HG03469 (cell line): Measurements from ENCODE around the gene VAMP7.
"Not testable (repeated sequence)": the region's sequence is repeated elsewhere in the genome, so short reads cannot be mapped to it uniquely, and the experiment has no call there.

Source experiments
- ATAC-seq: cut with Tn5 transposase; IDR thresholded peaks from one replicate; pipeline ENCODE4 v1.9.1; 2021; ENCODE audit warnings: mild to moderate bottlenecking, moderate library complexity, moderate number of reproducible peaks; ENCODE audit not compliant: unreplicated experiment

VAMP7 gene

DNA sequence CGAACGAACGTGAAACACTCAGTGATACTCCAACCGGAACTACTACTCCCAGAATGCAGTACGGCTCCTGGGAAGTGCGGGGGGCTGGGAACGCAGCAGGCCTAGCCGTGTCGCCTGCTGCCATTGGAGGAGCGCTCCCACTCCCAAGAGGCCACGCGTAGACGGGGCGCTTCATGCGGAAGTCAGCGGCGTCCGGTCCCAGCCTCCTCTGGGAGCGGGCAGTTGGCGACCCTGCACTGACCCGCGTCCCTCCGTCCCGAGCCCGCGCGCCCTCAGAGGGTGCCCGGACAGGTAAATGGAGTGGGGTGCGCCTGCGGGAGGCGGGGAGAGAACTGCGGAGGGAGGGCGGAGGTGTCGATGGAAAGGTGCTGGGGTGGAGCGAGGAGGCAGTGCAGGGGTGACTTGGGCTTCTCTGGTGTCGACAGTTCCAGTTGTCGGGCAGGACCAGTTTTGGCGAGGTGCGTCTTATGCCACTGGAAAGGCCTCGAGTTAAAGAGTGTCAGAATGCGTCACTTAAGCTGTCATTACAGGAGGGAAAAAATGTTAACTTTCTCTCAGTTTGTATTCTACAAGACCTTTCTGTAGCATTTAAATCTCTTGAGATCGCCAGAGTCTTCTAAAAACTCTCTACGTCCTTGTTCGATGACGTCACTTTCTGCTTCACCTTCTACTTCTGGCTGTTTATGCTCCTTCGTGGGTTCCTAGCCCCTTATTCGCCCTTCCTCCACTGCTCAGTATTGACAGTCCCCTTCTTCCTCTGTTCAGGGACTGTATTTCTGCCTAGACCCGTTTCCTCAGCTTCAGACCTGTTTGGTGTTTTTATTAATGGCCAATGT lies at the start of gene VAMP7:
TSS of gene VAMP7 (plus strand) at position 188 of the 836 bp plus-strand sequence. CDS start 8,122 bp downstream, outside the sequence.
- ATAC-seq: peak; percentile 86

DNA sequence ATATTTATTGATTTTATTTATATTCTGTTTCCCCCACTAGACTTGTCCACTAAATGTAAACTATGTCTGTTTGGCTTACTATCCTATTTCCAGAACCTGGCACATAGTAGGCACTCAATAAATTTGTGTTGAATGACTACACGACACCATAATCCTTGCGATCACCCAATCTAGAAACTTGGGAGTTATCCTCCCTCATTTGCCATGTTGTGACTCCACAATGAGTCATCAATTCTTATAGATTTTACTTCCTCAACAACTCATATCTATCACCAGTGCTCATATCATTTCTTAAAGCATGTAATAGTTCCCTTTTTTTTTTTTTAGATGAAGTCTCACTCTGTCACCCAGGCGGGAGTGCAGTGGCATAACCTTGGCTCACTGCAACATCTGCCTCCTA lies 39.9 kb upstream of the VAMP7 start:
- no peak for ATAC-seq

- ATAC-seq: not testable (repeated sequence)
These were observed 29.4 kb upstream of the VAMP7 start for GRCh38 chrX:155851786-155852185.

GRCh38 chrX:155857561-155857960 lies 23.6 kb upstream of the VAMP7 start:
- no peak for ATAC-seq

DNA sequence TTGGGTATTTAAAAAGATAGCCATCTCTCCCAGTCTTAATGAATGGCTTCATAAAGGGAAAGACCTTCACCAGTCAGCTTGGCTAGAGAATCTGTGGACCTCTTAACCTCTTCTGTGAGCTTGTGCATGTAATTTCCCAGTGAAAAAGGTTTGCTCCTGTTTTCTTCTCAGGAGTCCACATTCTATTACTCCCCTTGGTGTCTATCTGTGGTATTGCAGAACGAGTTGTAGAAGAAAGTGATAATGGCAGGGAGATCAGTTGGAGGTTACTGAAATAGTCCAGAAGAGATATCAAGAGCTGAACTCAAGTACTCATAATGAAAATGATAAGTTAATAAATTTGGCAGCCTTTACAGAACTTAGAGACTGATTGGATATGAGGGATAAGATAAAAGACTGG lies 16.5 kb upstream of the VAMP7 start:
- no peak for ATAC-seq

DNA sequence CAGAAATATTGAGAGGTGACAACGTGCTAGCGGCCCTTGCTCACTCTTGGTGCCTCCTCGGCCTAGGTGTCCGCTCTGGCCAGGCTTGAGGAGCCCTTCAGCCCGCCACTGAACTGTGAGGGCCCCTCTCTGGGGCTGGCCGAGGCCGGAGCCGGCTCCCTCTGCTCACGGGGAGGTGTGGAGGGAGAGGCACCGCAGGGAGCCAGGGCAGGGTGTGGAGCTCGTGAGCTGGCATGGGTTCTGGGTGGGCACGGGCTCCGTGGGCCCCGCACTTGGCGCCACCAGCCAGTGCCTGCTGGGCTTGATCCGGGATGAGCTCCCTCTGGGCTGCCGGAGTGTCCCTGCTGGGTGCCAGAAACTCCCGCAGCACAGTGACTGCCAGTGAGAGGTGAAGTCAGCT lies 16.0 kb upstream of the VAMP7 start:
- ATAC-seq: no peak

GRCh38 chrX:155867821-155868220 lies 13.3 kb upstream of the VAMP7 start:
- ATAC-seq: no peak

- no peak for ATAC-seq
These were observed 10.2 kb upstream of the VAMP7 start for GRCh38 chrX:155870958-155871357.

GRCh38 chrX:155871934-155872333 lies 9.2 kb upstream of the VAMP7 start:
- ATAC-seq: no peak

GRCh38 chrX:155873188-155873587 lies 8.0 kb upstream of the VAMP7 start:
- no peak for ATAC-seq

GRCh38 chrX:155874571-155875244 lies 6.4 kb upstream of the VAMP7 start:
- no peak for ATAC-seq

GRCh38 chrX:155876704-155877103 lies 4.4 kb upstream of the VAMP7 start:
- no peak for ATAC-seq

DNA sequence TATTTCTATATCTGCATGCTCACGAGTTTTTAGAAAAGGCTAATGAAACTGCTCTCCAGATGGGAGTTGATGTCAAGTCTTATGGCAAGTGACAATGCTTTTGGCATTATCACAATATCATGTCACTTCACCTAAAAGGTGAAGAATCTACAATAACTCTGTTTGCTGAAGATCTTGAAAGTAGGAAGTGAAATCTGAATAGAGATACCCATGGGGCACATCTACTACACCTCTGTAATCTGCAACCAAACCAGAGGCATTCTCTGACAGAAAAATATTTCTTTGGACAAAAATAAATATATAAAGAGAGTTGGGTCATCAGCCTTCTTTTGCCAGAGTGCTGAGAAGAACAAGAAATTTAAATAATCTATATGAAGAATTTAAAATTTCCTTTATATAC lies 3.9 kb upstream of the VAMP7 start:
- no peak for ATAC-seq

DNA sequence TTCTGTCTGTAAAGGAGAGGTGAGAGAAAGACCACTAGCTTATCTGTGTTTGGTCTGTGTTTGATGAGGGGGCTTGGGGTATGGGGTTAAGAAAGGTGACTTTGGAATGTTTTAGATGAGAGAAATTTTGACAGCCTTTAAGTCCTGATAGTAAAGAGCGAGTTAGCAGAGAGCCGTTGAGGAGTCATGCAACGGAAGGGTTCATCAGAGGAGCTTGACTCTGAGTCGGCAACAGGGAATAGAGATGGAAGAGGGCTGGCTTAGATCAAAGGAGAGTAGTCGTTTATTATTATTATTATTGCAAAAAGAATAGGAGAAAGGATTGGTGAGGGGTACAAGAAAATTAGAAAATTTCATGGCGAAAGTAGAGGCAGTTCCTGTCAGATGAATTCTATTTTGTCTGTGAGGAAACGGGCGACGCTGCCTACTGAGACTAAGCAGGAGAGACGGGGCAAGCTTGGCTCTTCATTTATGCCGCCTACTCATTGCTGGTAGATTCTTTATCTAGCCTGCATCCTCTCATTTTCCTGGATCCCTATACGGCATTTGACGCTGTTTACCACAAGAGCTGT lies 473 bp upstream of the VAMP7 start:
- ATAC-seq: no peak

DNA sequence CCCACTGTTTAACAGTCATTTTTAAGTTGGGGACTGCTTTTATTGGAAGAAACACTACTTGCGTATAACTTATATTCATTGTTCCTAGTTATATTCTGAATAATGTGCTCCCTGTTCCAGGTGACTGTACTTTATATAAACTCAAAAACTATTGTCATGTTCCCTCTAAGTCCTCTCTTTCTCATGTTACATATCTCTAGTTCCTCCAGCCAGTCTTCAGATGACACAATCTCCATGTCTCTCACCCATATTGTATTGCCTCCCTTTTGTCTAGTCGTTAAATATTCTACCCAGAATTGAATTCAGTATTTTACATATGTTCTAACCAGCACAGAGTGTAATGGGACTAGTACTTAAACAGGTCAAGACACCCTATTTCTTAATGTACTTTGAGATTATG lies 5.3 kb downstream of the VAMP7 start:
- no peak for ATAC-seq

- no peak for ATAC-seq
These were observed 7.0 kb downstream of the VAMP7 start for GRCh38 chrX:155888139-155888538.

DNA sequence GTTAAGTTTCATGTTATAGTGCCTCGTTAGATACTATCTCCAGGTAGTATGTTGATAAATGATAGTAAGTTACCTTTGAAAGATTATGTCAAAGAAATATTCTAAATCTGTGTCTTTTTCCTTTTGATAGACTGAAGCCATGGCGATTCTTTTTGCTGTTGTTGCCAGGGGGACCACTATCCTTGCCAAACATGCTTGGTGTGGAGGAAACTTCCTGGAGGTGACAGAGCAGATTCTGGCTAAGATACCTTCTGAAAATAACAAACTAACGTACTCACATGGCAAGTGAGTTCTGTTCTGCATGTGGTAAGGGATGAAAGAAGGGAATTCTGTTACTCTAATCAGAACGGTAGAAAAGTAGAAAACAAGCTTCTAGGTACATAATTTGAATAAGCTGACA lies 8.2 kb downstream of the VAMP7 start:
- ATAC-seq: no peak

DNA sequence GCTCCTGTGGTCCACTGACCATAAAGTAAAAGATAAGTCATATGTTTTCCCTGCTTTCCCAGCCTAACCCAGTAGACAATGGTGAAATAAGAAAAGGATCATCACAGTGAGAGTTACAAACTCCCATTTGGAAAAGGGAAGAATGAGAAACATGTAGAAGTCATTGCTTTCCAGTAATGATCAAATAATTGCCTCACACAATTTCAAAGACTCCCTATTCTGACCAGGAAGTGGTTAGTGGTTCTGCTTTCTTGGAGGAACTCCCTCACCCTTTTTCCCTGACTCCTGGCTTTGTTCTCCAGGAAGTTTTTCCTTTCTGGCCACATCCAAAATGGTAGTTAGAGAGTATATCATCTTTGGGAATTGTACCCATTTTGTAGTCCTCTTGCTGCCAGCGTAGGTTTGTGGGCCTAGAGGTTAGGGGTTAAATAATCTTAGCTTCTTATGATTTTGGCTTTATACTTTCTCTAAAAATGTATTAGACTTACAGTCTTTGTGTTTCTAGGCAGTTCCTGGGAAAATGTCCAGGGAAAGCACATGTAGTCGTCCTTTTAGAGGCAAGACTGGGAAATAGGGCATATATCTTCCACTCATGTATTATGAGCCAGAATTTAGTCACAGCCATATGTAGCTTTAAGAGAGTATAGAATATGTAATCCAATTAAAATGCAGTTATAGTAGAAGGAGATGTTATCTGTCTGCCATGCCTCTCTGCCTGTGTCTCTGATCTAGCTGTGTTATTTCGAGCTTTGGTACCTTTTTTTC lies 10.5 kb downstream of the VAMP7 start:
- no peak for ATAC-seq

- ATAC-seq: no peak
These were observed 12.4 kb downstream of the VAMP7 start for GRCh38 chrX:155893521-155893920.

DNA sequence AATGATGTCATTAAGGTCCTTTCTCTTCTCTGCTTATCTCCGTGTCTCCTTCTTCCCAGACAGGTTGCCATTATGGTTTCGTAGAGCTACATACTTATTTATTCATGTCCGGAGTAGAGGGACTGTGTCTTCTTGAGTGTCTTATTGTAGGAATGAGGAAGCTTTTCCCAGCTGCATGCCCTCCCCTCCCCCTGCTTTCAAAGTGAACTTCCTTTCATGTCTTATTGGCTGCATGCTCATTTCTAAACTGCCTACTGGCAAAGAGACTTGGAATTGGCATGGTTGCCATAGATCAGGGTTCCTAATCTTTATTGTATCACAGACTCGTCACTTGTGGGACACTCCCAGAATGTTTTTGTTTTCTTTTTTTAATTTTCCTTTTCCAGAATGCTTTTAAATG lies 15.4 kb downstream of the VAMP7 start:
- no peak for ATAC-seq

DNA sequence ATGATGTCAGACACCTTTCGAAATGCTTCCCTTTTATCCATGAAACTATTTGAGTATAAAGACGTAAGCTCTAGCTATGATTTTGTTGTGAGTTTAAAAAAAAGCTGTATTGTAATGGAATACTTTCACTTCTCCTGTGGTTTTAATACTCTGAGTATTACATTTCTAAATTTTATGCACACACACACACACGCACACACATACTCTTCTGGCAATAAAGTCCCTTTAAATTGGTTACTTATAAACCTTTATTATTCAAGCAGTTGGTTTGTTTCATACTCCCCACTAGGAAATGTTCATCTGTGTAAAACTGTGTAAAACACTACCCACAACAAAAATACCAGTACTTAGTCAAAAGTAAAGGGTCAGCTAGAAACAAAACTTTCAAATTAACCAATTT lies 18.2 kb downstream of the VAMP7 start:
- no peak for ATAC-seq
